Liver (tissue), 9 donors: ENCODE measurements around the gene CCDC86. TPM values are rescaled to one million over a fixed set of nuclear protein-coding genes. Genes with fewer than 3 reads are reported as not detected.

Source experiments
- DNase-seq: peaks from one replicate; pipeline ENCODE4 v3.0.0-alpha.2; 2017; ENCODE audit warnings: low spot score
- H3K27ac ChIP-seq, 2 donors: one replicate each; pipeline ENCODE4 v1.7.0; 2013; ENCODE audit warnings: inconsistent platforms in 2 of 2, low read length in 2 of 2, control low read depth in 1 of 2, low read depth in 1 of 2, mild to moderate bottlenecking in 1 of 2
- H3K27me3 ChIP-seq, 4 donors: one replicate each; pipeline versions ENCODE4 v1.6.1 to v1.7.0; 2013; ENCODE audit warnings: low read length in 3 of 4, inconsistent platforms in 1 of 4, mild to moderate bottlenecking in 1 of 4, moderate library complexity in 1 of 4; ENCODE audit not compliant: control insufficient read depth in 4 of 4, insufficient read depth in 4 of 4
- H3K36me3 ChIP-seq, 4 donors: one replicate each; pipeline versions ENCODE4 v1.6.1 to v1.7.0; 2013; ENCODE audit warnings: low read length in 3 of 4, mild to moderate bottlenecking in 3 of 4, low read depth in 1 of 4, moderate library complexity in 1 of 4; ENCODE audit not compliant: control insufficient read depth in 4 of 4, insufficient read depth in 3 of 4
- H3K4me1 ChIP-seq, 4 donors: one replicate each; pipeline versions ENCODE4 v1.6.1 to v1.7.0; 2013; ENCODE audit warnings: low read length in 3 of 4, mild to moderate bottlenecking in 3 of 4, moderate library complexity in 1 of 4; ENCODE audit not compliant: control insufficient read depth in 4 of 4, insufficient read depth in 4 of 4
- H3K4me3 ChIP-seq, 3 donors: one replicate each; pipeline versions ENCODE4 v1.6.1 to v1.7.0; 2013; ENCODE audit warnings: low read length in 3 of 3, control low read depth in 1 of 3, low read depth in 1 of 3, mild to moderate bottlenecking in 1 of 3
- H3K9ac ChIP-seq, 2 donors: one replicate each; pipeline ENCODE4 v1.7.0; 2013; ENCODE audit warnings: low read length in 2 of 2, mild to moderate bottlenecking in 2 of 2, moderate library complexity in 2 of 2, control low read depth in 1 of 2, low read depth in 1 of 2
- H3K9me3 ChIP-seq, 4 donors: one replicate each; pipeline versions ENCODE4 v1.6.1 to v1.7.0; 2013; ENCODE audit warnings: low read length in 3 of 4; ENCODE audit not compliant: control insufficient read depth in 4 of 4
- ATF3 ChIP-seq: IDR thresholded peaks from 2 replicates; pipeline ENCODE4 v1.6.1; 2016; ENCODE audit warnings: antibody characterized with exemption
- CTCF ChIP-seq: fragments of 150-350 bp; IDR thresholded peaks from 2 replicates; pipeline ENCODE4 v1.5.1; 2017; ENCODE audit warnings: improper control_type of control experiment, low read depth, low read length; ENCODE audit not compliant: missing input control
- EGR1 ChIP-seq, 2 donors: IDR thresholded peaks; 2 replicates each; pipeline ENCODE4 v1.6.1; 2016 to 2018; ENCODE audit warnings: antibody characterized with exemption in 2 of 2, low read depth in 2 of 2
- FOXA1 ChIP-seq: IDR thresholded peaks from 2 replicates; pipeline ENCODE4 v1.6.1; 2016; ENCODE audit warnings: antibody characterized with exemption
- FOXA2 ChIP-seq: IDR thresholded peaks from 2 replicates; pipeline ENCODE4 v1.6.1; 2016; ENCODE audit warnings: antibody characterized with exemption
- HNF4A ChIP-seq, 2 donors: conservative IDR thresholded peaks; 2 replicates each; pipeline ENCODE4 v1.6.1; 2016; ENCODE audit warnings: antibody characterized with exemption in 2 of 2, mild to moderate bottlenecking in 2 of 2
- HNF4G ChIP-seq: IDR thresholded peaks from 2 replicates; pipeline ENCODE4 v1.6.1; 2016; ENCODE audit warnings: antibody characterized with exemption
- JUND ChIP-seq, 2 donors: IDR thresholded peaks; 2 replicates each; pipeline ENCODE4 v1.6.1; 2016; ENCODE audit warnings: antibody characterized with exemption in 2 of 2
- MAX ChIP-seq: IDR thresholded peaks from 2 replicates; pipeline ENCODE4 v1.6.1; 2016; ENCODE audit warnings: antibody characterized with exemption
- NR2F2 ChIP-seq: IDR thresholded peaks from 2 replicates; pipeline ENCODE4 v1.6.1; 2016; ENCODE audit warnings: antibody characterized with exemption
- REST ChIP-seq: IDR thresholded peaks from 2 replicates; pipeline ENCODE4 v1.6.1; 2016; ENCODE audit warnings: antibody characterized with exemption, mild to moderate bottlenecking
- RXRA ChIP-seq, 2 donors: IDR thresholded peaks; 2 replicates each; pipeline ENCODE4 v1.6.1; 2017 to 2018; ENCODE audit warnings: antibody characterized with exemption in 2 of 2, mild to moderate bottlenecking in 1 of 2
- SP1 ChIP-seq: IDR thresholded peaks from 2 replicates; pipeline ENCODE4 v1.6.1; 2018; ENCODE audit warnings: antibody characterized with exemption, mild to moderate bottlenecking
- TAF1 ChIP-seq: conservative IDR thresholded peaks from 2 replicates; pipeline ENCODE4 v1.6.1; 2016; ENCODE audit warnings: antibody characterized with exemption, mild to moderate bottlenecking
- YY1 ChIP-seq: IDR thresholded peaks from 2 replicates; pipeline ENCODE4 v1.6.1; 2016; ENCODE audit warnings: antibody characterized with exemption, mild to moderate bottlenecking
- ZBTB33 ChIP-seq: IDR thresholded peaks from 2 replicates; pipeline ENCODE4 v1.6.1; 2016; ENCODE audit warnings: antibody characterized with exemption
- WGBS: extraction: QIAGEN DNeasy Blood & Tissue Kit; methylation state at CpG from one replicate; pipeline ENCODE4 v1.1.7; 2013; 5-methylcytosine and 5-hydroxymethylcytosine counted together
- polyA plus RNA-seq, 2 donors: library from polyadenylated mRNA; stranded (reverse) in 1 of 2; unstranded in 1 of 2; fragments of 200-250 nt in 1 of 2; fragments of >200 nt in 1 of 2; fragmentation: Nextera tagmentation in 1 of 2; extraction: Ambion mirVana in 1 of 2; gene quantifications; one replicate each; pipeline versions ENCODE4 v1.2.1 to v1.2.3, GENCODE V29; 2013 to 2015
- total RNA-seq, 2 donors: library from RNA; depleted of rRNA; stranded (reverse); fragments of >200 nt; gene quantifications; one replicate each; pipeline ENCODE4 v1.2.3, GENCODE V29; 2014
- donor health status: healthy.
- donor health status: healthy.
- donor health status: healthy.
- donor health status: healthy.
- donor health status: healthy.

The CCDC86 gene
- total and polyA plus RNA-seq, 4 donors = 5.0 to 9.4 (median 5.7) TPM

GRCh38 chr11:60840470-60841430, 1.2 kb upstream of the CCDC86 start:
- 93% methylated on average over 14 of the region's 14 CpGs for WGBS
- no peaks in the 10 kb centered on the region for H3K36me3 ChIP-seq
- H3K9ac ChIP-seq = no peak overlapping the region
- H3K4me1 ChIP-seq = peaks cover 4 to 28% (median 19%) of the 10 kb centered on the region in 4 donors
- DNase-seq = no peak
- no peak overlapping the region for H3K27ac ChIP-seq
- no peak for TF ChIP-seq ATF3
- no peak for TF ChIP-seq EGR1 (IDR thresholded peaks at IDR 0.05; ENCODE audit: low read depth in 2 of 2)
- H3K27me3 ChIP-seq = no peaks in the 10 kb centered on the region
- H3K4me3 ChIP-seq = no peak overlapping the region
- H3K9me3 ChIP-seq = no peaks in the 10 kb centered on the region

GRCh38 chr11:60842668-60843600, 1.0 kb downstream of the CCDC86 start:
- H3K36me3 ChIP-seq = peaks cover 0 to 5% (median 0%) of the 10 kb centered on the region in 4 donors
- peak overlapping the region; percentile 74 to 96 (median 91) for H3K4me3 ChIP-seq
- H3K27ac ChIP-seq = peak overlapping the region; percentile 45 to 58
- no peaks in the 10 kb centered on the region for H3K9me3 ChIP-seq
- peaks cover 4 to 28% (median 19%) of the 10 kb centered on the region in 4 donors for H3K4me1 ChIP-seq
- no peak for DNase-seq
- 21% methylated on average over 23 of the region's 23 CpGs for WGBS
- peak overlapping the region; percentile 42 to 90 for H3K9ac ChIP-seq
- H3K27me3 ChIP-seq = no peaks in the 10 kb centered on the region
- TF ChIP-seq REST (no peak), EGR1 (IDR thresholded peaks at IDR 0.05; ENCODE audit: low read depth in 2 of 2) (no peak), FOXA1 (no peak), HNF4A (conservative IDR thresholded peaks at IDR 0.05) (no peak), SP1 (no peak), TAF1 (no peak), MAX (no peak), NR2F2 (no peak), HNF4G (no peak), YY1 (no peak), CTCF (no peak), FOXA2 (no peak), ATF3 (no peak), ZBTB33 (no peak), RXRA (IDR thresholded peaks at IDR 0.05) (no peak), JUND (IDR thresholded peaks at IDR 0.05) (no peak)
